Activated CD4-positive, CD25-positive, alpha-beta regulatory T cell (primary cell): ENCODE measurements around the gene OR7A10.

Experiments used
- DNase-seq, 4 experiments: peaks; one replicate each; lab custom pipeline; 2025; lab: John Stamatoyannopoulos, UW

The OR7A10 gene

GRCh38 chr19:14848822-14849221 is at the start of gene OR7A10:
TSS of gene OR7A10 (minus strand) at chr19:14848922. CDS start at chr19:14841877, 7,045 bp downstream.
- no peak for DNase-seq

- DNase-seq: no peak
Observed at GRCh38 chr19:14890643-14891379, 42.1 kb upstream of the OR7A10 start.

GRCh38 chr19:14889994-14890642 is 41.4 kb upstream of the OR7A10 start:
- DNase-seq: no peak

DNA sequence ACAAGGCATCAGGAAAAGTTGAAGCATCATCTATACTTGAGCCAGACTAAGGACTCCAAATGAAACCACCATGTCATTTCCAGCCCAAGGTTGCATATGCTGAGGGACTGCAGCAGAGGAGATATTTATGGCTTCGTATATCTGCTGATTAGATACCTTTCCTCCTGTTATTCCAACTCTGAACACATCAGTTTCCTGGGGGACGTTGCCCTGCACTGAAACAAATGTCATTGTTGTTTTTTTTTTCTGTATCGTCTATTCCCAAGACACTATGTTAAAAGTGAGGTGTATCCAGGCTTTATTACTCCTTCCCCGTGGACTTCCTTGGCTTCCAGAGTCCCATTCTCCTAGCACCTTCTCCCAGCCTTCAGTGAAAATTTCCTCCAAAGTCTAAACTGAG is 37.3 kb upstream of the OR7A10 start, which contains the start of gene OR7A17:
OR7A17 (minus strand) TSS at position 101 of the 400 bp plus-strand sequence. CDS start 4,777 bp downstream, outside the sequence.
- DNase-seq: no peak

GRCh38 chr19:14871619-14872230 is 23.0 kb upstream of the OR7A10 start:
- no peak for DNase-seq

DNA sequence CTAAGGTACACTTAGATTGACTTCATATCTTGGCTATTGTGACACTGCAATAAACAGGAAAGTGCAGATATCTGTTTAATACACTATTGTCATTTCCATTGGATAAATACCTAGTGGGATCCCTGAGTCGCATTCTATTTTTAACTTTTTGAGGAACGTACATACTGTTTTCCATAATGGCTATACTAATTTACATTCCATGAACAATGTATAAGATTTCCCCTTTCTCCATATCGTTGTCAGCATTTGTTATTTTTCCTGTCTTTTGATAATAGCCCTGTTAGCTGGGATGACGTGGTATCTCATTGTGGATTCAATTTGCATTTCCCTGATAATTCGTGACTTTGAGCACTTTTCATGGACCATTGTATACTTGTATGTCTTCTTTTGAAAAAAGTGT is 19.8 kb upstream of the OR7A10 start:
- DNase-seq: no peak

DNA sequence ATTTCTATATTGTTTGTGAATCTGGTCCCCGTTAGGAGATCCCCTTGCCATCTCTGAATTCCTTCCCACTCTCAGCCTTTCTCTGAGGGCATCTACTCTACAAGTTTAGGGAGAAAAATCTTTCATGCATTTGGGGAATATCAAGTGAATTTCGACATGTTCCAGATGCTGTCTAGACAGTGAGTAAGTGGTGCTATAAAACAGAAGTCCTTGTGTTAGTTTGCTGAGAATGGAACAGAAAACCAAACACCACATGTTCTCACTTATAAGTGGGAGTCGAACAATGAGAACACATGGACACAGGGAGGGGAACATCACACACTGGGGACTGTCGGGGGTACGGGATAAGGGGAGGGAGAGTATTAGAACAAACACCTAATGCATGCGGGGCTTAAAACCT is 5.1 kb downstream of the OR7A10 start:
- DNase-seq: no peak

- no peak for DNase-seq
Observed at GRCh38 chr19:14843169-14843568, 5.6 kb downstream of the OR7A10 start.

DNA sequence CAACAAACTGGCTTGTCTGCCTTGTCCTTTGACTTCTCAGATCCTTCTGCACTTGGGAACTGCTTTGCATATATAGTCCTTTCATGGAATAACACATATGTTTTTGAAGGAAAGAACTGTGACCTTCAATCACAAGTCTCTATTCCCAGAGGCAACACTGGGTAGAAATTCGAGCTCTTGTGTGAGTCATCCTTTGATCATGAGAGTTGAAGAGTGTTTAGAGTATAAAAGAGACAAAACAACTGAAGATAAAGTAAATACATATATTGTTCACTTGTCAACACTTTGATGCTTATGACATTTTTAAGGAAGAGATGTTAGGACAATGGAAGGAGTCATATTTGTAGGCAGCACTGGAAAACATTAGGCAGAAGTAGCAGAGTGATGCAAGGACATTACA is 8.5 kb downstream of the OR7A10 start:
- no peak for DNase-seq

DNA sequence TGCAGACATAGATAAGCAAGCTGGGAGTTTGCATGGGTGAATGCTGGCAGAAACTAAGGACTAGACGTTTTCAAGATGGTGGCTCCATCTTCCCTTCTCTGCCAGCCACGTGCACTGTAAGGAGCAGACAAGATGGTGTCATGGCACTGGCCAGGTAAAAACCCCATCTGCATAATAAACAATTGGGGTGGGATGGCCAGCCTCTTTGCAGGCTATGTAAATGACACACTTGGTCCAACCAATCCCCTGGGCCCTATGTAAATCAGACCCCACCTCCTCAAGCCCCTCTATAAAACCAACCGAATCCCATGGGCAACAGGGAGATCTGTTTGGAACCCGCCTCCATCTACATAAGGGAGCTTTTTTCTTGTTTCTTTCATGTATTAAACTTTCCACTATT is 11.3 kb downstream of the OR7A10 start:
- no peak for DNase-seq

GRCh38 chr19:14835011-14835410 is 13.7 kb downstream of the OR7A10 start, which contains the start of the genes OR7A5 and OR7C1:
TSS of gene OR7A5 (minus strand) at chr19:14835185. CDS start at chr19:14828241, 6,944 bp downstream.
TSS of gene OR7C1 (minus strand) at chr19:14835185. CDS start at chr19:14800136, 35,049 bp downstream.
- DNase-seq: no peak

- DNase-seq: no peak
Observed at GRCh38 chr19:14830702-14831101, 18.0 kb downstream of the OR7A10 start.

DNA sequence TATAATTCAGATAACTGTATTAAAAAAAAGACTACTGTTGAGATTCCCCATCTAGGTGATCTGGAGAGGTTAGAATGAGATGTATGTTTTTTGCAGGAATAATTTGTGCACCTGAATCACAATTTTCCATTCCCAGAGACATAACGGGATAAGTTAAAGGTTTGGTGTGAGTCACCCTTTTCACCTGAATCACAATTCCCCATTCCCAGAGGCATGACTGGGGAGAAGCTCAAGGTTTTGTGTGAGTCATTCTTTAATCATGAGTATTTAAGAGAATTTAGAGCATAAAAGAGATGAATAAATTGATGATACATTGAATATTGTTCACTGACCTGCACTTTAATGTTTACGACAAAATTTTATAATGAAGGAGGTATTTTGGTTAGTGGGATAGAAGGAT is 22.7 kb downstream of the OR7A10 start:
- DNase-seq: no peak

DNA sequence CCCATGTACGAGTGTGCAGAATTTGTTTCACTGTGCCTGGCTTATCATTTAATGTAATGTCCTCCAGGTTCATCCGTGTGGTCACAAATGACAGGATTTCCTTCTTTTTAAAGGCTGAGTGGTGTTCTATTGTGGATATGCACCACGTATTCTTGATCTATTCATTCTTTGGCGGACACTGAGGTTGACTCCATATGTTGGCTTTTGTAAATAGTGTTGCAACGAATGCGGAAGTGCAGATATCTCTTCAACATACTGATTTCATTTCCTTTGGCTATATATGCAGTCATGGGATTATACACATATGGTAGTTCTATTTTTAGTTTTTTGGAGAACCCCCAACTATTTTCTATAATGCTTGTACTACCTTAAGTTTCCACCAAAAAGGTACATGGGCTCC is 26.8 kb downstream of the OR7A10 start:
- DNase-seq: no peak

- no peak for DNase-seq
Observed at GRCh38 chr19:14818588-14818987, 30.1 kb downstream of the OR7A10 start.

DNA sequence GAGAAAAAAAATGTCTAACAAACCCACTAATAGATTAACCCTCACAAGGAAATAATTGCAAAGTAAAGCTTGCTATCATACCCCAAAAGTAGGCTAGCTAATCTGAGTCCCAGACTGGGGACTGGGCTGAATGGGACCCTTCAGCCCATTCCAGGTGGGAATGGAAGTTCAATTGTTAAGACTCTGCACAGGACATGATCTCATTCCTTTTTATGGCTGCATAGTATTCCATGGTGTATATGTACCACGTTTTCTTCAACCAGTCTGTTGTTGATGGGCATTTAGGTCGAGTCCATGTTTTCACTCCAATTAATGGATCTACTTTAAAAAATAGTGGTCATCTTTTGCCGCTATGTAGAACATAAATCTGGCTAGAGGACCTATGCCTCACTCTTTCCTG is 31.7 kb downstream of the OR7A10 start:
- DNase-seq: no peak

- DNase-seq: no peak
Observed at GRCh38 chr19:14814982-14815652, 33.6 kb downstream of the OR7A10 start.

DNA sequence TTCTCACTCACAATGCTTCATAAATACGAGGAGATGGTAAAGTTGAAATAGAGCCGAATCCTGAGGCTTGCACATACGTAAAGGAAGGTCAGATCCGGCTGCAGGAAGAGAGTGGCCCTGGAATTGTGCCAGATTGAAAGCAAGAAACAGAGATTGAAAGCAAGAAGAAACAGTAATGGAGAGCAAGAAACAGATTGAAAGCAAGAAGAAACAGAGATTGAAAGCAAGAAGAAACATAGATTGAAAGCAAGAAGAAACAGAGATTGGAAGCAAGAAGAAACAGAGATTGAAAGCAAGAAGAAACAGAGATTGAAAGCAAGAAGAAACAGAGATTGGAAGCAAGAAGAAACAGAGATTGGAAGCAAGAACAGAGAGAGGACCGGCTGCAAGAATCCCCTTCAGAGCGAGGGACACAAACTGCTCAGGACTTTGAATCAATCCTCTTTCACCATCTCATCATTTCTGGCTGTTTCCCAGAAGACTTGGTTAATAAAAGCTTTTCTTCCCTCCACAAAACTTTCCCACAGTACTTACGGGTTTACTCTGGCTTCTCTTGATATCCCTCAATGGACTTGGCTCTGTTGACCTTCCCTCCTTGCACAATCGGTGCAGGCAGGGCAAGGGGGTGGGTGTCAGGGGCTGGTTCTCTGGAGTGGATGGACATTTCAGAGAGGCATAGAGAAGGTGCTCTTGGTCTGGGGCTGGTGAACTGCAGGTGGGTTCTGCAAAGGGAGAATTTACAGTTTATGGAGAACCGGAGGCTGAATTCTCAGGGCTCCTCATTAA is 39.3 kb downstream of the OR7A10 start:
- DNase-seq: no peak

DNA sequence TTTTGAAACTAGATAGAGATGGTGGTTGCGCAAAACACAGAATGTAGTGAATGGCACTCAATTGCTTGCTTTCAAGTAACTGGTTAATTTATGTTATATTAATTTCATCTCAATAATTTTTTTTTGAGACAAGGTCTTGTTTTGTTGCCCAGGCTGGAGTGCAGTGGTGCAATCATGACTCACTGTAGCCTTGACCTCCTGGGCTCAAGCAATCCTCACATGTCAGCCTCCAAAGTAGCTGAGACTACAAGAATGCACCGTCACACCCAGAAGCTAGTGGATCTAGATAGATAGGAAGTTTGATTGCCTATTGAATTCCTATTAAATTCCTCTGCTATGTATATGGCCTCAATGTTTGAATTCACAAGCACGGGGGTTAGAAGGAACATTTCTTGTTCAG is 44.0 kb downstream of the OR7A10 start:
- no peak for DNase-seq

DNA sequence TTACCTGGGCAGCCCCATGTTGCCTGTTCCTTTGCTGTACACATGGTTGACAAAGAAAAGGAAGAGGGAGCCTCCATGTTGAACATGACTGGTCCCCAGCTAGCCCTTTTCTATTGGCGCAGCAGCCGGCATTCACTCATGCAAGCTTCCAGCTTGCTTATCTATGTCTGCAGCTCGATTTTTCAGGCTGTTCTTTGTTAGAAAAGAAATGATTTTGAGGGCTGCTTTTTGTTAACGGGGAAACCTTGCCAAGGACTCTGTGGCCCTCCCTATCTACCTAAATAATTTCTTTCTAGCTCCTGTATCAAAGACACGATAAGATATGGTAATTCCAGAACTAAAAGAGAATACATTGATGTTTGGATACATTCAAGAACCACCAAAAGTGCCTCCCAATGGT is 50.0 kb downstream of the OR7A10 start:
- DNase-seq: no peak

GRCh38 chr19:14796021-14796420 is 52.7 kb downstream of the OR7A10 start:
- DNase-seq: no peak
